Body of pancreas (tissue), 4 donors: ENCODE measurements around the gene ZEB1. TPM values are rescaled to one million over a fixed set of nuclear protein-coding genes. Genes with fewer than 3 reads are reported as not detected.

Experiments used
- ATAC-seq: fragments of 150-250 bp; one replicate; pipeline ENCODE4 v1.9.1; 2016
- DNase-seq, 4 donors: peaks; one replicate each; pipeline ENCODE4 v3.0.0-alpha.2; 2019
- H3K27ac ChIP-seq, 4 donors: fragments of 200-600 bp; sonication (generic); 1 replicate in 3 of 4; 2 replicates in 1 of 4; pipeline versions ENCODE4 v1.5.1 to v1.6.1; 2016 to 2019; ENCODE audit warnings: mild to moderate bottlenecking in 1 of 4, mixed read lengths in 1 of 4, moderate library complexity in 1 of 4
- H3K27me3 ChIP-seq, 2 donors: fragments of 200-600 bp; sonication (generic); one replicate each; pipeline ENCODE4 v1.6.0; 2016; ENCODE audit warnings: mild to moderate bottlenecking in 1 of 2
- H3K36me3 ChIP-seq, 2 donors: fragments of 200-600 bp; sonication (generic); replicated peaks in 1 of 2; 2 replicates each; pipeline ENCODE4 v1.5.1; 2016; ENCODE audit warnings: low read depth in 2 of 2; ENCODE audit not compliant: insufficient read depth in 1 of 2
- H3K4me1 ChIP-seq: fragments of 200-600 bp; sonication (generic); one replicate; pipeline ENCODE4 v1.6.0; 2016
- H3K4me3 ChIP-seq, 2 donors: fragments of 200-600 bp; sonication (generic); 1 replicate in 1 of 2; 2 replicates in 1 of 2; pipeline ENCODE4 v1.5.1; 2016 to 2019
- H3K9me3 ChIP-seq, 3 donors: fragments of 200-600 bp; sonication (generic); 1 replicate in 2 of 3; 2 replicates in 1 of 3; pipeline ENCODE4 v1.5.1; 2016
- POLR2A ChIP-seq, 3 donors: fragments of 450-650 bp; IDR thresholded peaks; one replicate each; pipeline ENCODE4 v1.6.1; 2016; ENCODE audit warnings: antibody characterized with exemption in 3 of 3, mild to moderate bottlenecking in 2 of 3
- whole genome bisulfite sequencing, 2 donors: methylation state at CpG; one replicate each; pipeline ENCODE4 v1.1.5; 2017; 5-methylcytosine and 5-hydroxymethylcytosine counted together
- intact Hi-C: fragments of 100-400 bp; cut with DNase I; formaldehyde crosslinking; loops from one replicate; pipeline ENCODE4 v1.15.1; 2023
- total RNA-seq, 2 donors: library from RNA; depleted of rRNA; stranded (reverse); fragments of >200 nt; gene quantifications; one replicate each; pipeline ENCODE4 v1.1.0, GENCODE V29; 2016
- TF ChIP-seq, protein P1 (sequence below), 7 experiments: fragments of 450-650 bp in 4 of 7; fragments of 200-600 bp in 3 of 7; sonication (generic) in 3 of 7; IDR thresholded peaks; one replicate each; pipeline ENCODE4 v1.5.1; 2016 to 2019; ENCODE audit warnings: antibody characterized with exemption in 7 of 7

The ZEB1 gene
- total RNA-seq, 2 donors from 2014 or later = 9.9 to 21.0 TPM

DNA sequence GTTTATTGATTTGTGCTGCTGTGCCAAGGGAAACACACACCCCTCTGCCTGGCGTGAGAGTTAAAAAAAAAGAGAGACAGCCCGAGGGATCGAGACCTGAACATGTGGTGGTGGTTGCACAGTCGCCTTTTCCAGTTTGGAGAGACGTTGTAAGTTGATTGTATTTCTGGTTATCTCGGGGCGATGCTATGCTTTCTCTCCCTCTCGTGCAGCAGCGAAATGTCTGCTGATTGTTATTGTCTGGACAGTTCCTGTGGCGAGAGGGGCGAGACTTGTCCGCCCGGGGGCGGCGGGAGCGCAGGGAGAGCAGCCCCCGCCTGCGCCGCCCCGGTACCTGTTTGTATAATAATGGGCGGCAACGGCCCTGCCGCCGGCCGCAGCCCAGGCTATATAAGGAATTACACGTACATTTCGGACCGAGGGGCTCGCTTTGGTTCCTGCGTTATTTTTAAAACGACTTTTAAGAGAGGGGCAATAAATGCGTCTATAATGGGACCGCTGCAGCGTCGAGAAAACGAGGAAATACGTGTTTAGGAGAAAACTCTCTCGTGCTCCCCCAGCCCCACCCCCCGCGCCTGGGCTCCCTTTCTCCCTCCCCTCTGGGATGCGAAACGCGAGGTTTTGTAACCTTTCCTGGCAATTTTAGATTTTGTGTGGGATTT lies 1.7 kb downstream of the ZEB1 start:
- H3K4me1 ChIP-seq = peaks cover 18% of the 10 kb centered on the region
- no peak for ATAC-seq
- intact Hi-C loops = no loop called here
- WGBS, 2 donors = 0 to 2% methylated on average over 24 to 43 of the region's 43 CpGs
- peak overlapping the region; percentile 37 to 46 for H3K4me3 ChIP-seq
- H3K27ac ChIP-seq = peak overlapping the region in 3 of 4 donors; percentile 47 to 63 (median 57)
- no peaks in the 10 kb centered on the region for H3K36me3 ChIP-seq
- H3K9me3 ChIP-seq = no peaks in the 10 kb centered on the region
- TF ChIP-seq, protein P1, sequence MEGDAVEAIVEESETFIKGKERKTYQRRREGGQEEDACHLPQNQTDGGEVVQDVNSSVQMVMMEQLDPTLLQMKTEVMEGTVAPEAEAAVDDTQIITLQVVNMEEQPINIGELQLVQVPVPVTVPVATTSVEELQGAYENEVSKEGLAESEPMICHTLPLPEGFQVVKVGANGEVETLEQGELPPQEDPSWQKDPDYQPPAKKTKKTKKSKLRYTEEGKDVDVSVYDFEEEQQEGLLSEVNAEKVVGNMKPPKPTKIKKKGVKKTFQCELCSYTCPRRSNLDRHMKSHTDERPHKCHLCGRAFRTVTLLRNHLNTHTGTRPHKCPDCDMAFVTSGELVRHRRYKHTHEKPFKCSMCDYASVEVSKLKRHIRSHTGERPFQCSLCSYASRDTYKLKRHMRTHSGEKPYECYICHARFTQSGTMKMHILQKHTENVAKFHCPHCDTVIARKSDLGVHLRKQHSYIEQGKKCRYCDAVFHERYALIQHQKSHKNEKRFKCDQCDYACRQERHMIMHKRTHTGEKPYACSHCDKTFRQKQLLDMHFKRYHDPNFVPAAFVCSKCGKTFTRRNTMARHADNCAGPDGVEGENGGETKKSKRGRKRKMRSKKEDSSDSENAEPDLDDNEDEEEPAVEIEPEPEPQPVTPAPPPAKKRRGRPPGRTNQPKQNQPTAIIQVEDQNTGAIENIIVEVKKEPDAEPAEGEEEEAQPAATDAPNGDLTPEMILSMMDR (IDR thresholded peaks at IDR 0.05) = peak in 2 of 7 experiments; percentile 7
- TF ChIP-seq POLR2A (IDR thresholded peaks at IDR 0.05) = no peak
- no peaks in the 10 kb centered on the region for H3K27me3 ChIP-seq
- DNase-seq = peak in 3 of 4 donors; percentile 14 to 48 (median 16)

DNA sequence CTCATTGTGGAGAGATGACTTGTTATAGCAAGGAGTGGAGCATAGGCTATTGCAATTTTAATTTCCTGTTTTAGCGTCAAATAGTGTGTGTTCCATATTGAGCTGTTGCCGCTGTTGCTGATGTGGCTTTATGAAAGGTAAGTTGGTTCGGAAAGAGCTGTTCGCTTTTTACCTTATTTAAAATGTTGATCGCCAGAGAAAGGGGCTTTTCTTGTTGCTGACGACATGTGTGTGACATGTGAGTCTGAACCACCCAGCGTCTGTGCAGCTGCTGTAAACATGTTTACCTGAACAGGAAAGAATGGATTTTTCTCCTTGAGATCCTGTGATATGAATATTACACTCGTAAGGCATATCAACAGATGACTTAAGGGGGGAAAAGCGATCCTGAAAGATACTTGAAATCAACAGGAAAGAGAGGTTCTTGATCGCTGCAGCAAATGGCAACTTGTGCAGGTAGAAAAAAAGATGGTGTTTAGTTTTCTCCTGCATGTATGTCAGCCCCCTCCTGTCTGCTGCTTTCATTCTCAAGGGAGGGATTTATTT lies 2.5 kb downstream of the ZEB1 start:
- Histone ChIP-seq H3K36me3 (no peaks in the 10 kb centered on the region), H3K9me3 (no peaks in the 10 kb centered on the region), H3K27ac (peak overlapping the region in 1 of 4 donors; percentile 63), H3K4me3 (no peak overlapping the region), H3K27me3 (no peaks in the 10 kb centered on the region), H3K4me1 (peaks cover 18% of the 10 kb centered on the region)
- DNase-seq = peak in 1 of 4 donors; percentile 18
- intact Hi-C loops = no loop called here
- WGBS, 2 donors = 11 to 13% methylated on average over 10 of the region's 10 CpGs
- no peak for TF ChIP-seq POLR2A (IDR thresholded peaks at IDR 0.05)
- TF ChIP-seq, protein P1 (IDR thresholded peaks at IDR 0.05) = no peak
- no peak for ATAC-seq

DNA sequence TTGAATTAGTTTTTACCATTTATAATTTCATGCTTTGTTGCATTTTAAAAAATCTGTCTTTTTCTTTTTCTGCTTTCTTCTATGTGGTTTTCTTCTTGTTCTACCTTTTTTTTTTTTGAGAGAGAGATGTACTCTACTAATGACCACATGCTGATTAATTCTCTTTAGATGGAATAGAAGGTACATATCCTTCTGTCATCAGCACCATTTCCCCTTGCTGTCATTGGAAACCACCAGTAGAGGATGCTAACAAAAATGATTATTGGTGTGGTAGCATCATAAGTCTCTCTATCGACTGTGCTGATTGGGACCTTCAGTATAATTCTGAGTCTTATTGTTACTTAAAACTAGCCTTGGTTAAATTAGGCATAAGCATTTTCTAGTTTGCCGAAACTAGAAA lies 3.6 kb downstream of the ZEB1 start:
- H3K4me3 ChIP-seq = no peak overlapping the region
- intact Hi-C loops = no loop called here
- peaks cover 18% of the 10 kb centered on the region for H3K4me1 ChIP-seq
- no peaks in the 10 kb centered on the region for H3K36me3 ChIP-seq
- H3K9me3 ChIP-seq = no peaks in the 10 kb centered on the region
- H3K27me3 ChIP-seq = no peaks in the 10 kb centered on the region
- DNase-seq = no peak
- no peak for ATAC-seq
- 66 to 72% methylated on average over 2 of the region's 2 CpGs for WGBS, 2 donors
- H3K27ac ChIP-seq = no peak overlapping the region
- TF ChIP-seq, protein P1 (IDR thresholded peaks at IDR 0.05) = no peak
- no peak for TF ChIP-seq POLR2A (IDR thresholded peaks at IDR 0.05)

DNA sequence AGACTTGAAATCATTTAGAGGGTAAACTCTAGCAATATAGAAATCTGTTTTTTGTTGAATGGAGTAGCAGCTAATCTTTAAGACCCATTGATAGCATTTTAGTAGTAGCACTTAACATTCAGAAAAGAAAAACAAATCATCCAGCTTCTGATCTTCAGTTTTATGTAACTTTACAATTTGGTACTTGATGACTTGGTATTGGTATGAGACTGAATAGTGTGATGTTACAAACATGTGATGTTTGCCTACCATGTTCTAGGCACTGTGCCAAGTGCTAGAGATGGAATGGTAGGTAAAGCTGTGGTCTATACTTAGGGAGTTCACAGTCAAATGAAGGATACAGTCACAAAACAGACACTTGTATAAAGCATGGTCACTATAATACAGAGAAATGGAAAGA lies 21.3 kb downstream of the ZEB1 start:
- intact Hi-C loops = no loop called here
- Histone ChIP-seq H3K27me3 (no peaks in the 10 kb centered on the region), H3K4me3 (no peak overlapping the region), H3K4me1 (no peaks in the 10 kb centered on the region), H3K27ac (no peak overlapping the region), H3K36me3 (no peaks in the 10 kb centered on the region), H3K9me3 (no peaks in the 10 kb centered on the region)
- TF ChIP-seq POLR2A (IDR thresholded peaks at IDR 0.05) = no peak
- TF ChIP-seq, protein P1 (IDR thresholded peaks at IDR 0.05) = no peak
- DNase-seq = no peak
- ATAC-seq = no peak

DNA sequence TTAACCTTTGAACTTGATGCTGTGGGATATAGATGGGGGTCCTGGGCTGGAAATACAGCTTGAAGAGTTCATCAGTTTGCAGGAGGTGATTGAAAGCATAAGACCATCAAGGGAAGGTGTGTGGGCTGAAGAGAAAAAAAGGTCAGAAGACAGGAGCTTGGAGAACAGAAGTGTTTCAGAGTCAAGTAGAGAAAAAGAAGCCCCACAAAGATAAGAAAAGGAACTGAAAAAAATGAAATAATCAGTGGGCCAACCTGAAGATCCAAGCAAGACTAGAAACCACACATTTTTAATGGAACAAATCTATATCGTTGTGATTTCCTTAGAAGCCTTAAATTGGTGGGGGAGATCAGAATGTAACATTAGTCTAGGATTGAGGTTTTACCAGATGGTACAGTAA lies 22.5 kb downstream of the ZEB1 start:
- intact Hi-C loops = no loop called here
- no peaks in the 10 kb centered on the region for H3K9me3 ChIP-seq
- no peak for DNase-seq
- H3K27me3 ChIP-seq = no peaks in the 10 kb centered on the region
- no peaks in the 10 kb centered on the region for H3K36me3 ChIP-seq
- TF ChIP-seq, protein P1 (IDR thresholded peaks at IDR 0.05) = no peak
- TF ChIP-seq POLR2A (IDR thresholded peaks at IDR 0.05) = no peak
- no peak overlapping the region for H3K27ac ChIP-seq
- WGBS, 2 donors = 75 to 93% methylated on average over 1 of the region's 1 CpG
- no peaks in the 10 kb centered on the region for H3K4me1 ChIP-seq
- H3K4me3 ChIP-seq = no peak overlapping the region
- ATAC-seq = no peak
